Panc1 (cell line): ENCODE measurements around the gene CPAMD8. TPM values are rescaled to one million over a fixed set of nuclear protein-coding genes. Genes with fewer than 3 reads are reported as not detected.

Experiments
- ATAC-seq: fragments of 200-7000 bp; cut with Tn5 transposase; 2 replicates; pipeline ENCODE4 v1.9.1; 2020; ENCODE audit warnings: mild to moderate bottlenecking, moderate library complexity
- BruUV-seq: library from RNA; stranded (reverse); fragments of 400-500 nt; replicated peaks from 2 replicates; lab custom pipeline; 2021; lab: Mats Ljungman, UMichigan
- CTCF ChIA-PET: fragments of 300-600 bp; sonication (Branson Sonifier 250); formaldehyde crosslinking; loops from one replicate; lab custom pipeline; 2022; ENCODE audit warnings: antibody characterized with exemption; lab: Charles Lee
- POLR2A ChIA-PET: fragments of 300-600 bp; sonication (Branson Sonifier 250); formaldehyde crosslinking; loops from one replicate; lab custom pipeline; 2022; ENCODE audit warnings: antibody characterized with exemption; lab: Charles Lee
- DNase-seq: peaks from one replicate; pipeline ENCODE4 v3.0.0-alpha.2; 2010; ENCODE audit warnings: low read depth, low spot score
- H3K27ac ChIP-seq: 2 replicates; pipeline ENCODE4 v1.5.1; 2011; ENCODE audit warnings: mild to moderate bottlenecking, low read length, inconsistent platforms
- H3K27me3 ChIP-seq: fragments of 200-500 bp; sonication (Bioruptor generic); 2 replicates; pipeline ENCODE4 v1.6.0; 2014; ENCODE audit warnings: low read length, inconsistent platforms; ENCODE audit not compliant: control insufficient read depth, insufficient read depth
- H3K36me3 ChIP-seq: fragments of 200-500 bp; sonication (Bioruptor generic); 2 replicates; pipeline ENCODE4 v1.5.1; 2014; ENCODE audit warnings: inconsistent platforms, mild to moderate bottlenecking, low read length, moderate library complexity; ENCODE audit not compliant: control insufficient read depth, insufficient read depth
- H3K4me1 ChIP-seq: 2 replicates; pipeline ENCODE4 v1.5.1; 2011; ENCODE audit warnings: inconsistent platforms, mild to moderate bottlenecking, low read length, moderate library complexity; ENCODE audit not compliant: control insufficient read depth, insufficient read depth
- H3K4me3 ChIP-seq, 2 experiments: 2 replicates each; pipeline ENCODE4 v1.5.1; 2011 to 2012; ENCODE audit warnings: low read depth in 2 of 2, low read length in 2 of 2, mild to moderate bottlenecking in 2 of 2, inconsistent platforms in 1 of 2, moderate library complexity in 1 of 2
- H3K9me3 ChIP-seq: fragments of 200-500 bp; sonication (Bioruptor generic); 2 replicates; pipeline ENCODE4 v1.5.1; 2014; ENCODE audit warnings: low read depth, mild to moderate bottlenecking, inconsistent platforms, low read length, moderate library complexity; ENCODE audit not compliant: control insufficient read depth, insufficient read depth
- POLR2AphosphoS5 ChIP-seq: IDR thresholded peaks from 2 replicates; pipeline ENCODE4 v1.6.1; 2012; ENCODE audit warnings: mild to moderate bottlenecking, low read depth, low read length, moderate library complexity
- SIN3A ChIP-seq: IDR thresholded peaks from 2 replicates; pipeline ENCODE4 v1.6.1; 2012; ENCODE audit warnings: low read depth, mild to moderate bottlenecking, low read length, moderate library complexity, borderline replicate concordance; ENCODE audit not compliant: insufficient read depth
- TCF7L2 ChIP-seq: IDR thresholded peaks from 2 replicates; pipeline ENCODE4 v1.6.1; 2011; ENCODE audit warnings: mild to moderate bottlenecking, low read depth, low read length, inconsistent platforms
- in situ Hi-C: cut with HindIII; loops from 2 replicates; pipeline ENCODE4 v1.10.0; 2016; ENCODE audit warnings: low sequenced_read_pairs, low pct_unique_long_range_greater_than_20kb
- intact Hi-C: fragments of 100-400 bp; cut with micrococcal nuclease; formaldehyde crosslinking; loops from one replicate; pipeline ENCODE4 v1.10.0; 2022; ENCODE audit not compliant: unreplicated experiment
- total RNA-seq: library from RNA; stranded (reverse); gene quantifications from one replicate; pipeline ENCODE4 v1.2.1, GENCODE V29; 2021; ENCODE audit not compliant: unreplicated experiment
- TF ChIP-seq, protein P1 (sequence below): fragments of 450-650 bp; IDR thresholded peaks from 2 replicates; pipeline ENCODE4 v1.5.1; 2017; ENCODE audit warnings: mild to moderate bottlenecking
- TF ChIP-seq, protein P2 (sequence below), 2 experiments: IDR thresholded peaks; 2 replicates each; pipeline ENCODE4 v1.6.1; 2011 to 2012; ENCODE audit warnings: low read depth in 2 of 2, control low read depth in 1 of 2, low read length in 1 of 2, mild to moderate bottlenecking in 1 of 2, moderate library complexity in 1 of 2; ENCODE audit not compliant: insufficient read depth in 1 of 2

Gene CPAMD8
- total RNA-seq, 1 experiment from 2014 or later: 2.0 TPM

DNA sequence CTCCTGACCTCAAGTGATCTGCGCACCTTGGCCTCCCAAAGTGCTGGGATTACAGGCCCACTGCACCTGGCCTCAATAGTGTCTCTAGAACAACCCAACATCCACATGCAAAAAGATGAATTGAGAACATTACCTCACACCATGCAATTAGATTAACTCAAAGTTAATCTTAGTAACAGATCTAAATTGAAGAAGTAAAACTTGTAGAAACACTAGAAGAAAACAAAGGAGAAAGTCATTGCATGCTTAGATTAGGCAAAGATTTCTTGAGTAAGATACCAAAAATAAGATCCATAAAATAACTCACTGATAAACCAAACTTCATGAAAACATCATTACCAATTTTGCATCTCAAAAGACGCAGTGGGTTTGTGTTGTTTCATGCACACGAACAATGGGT, 2.8 kb downstream of the CPAMD8 start:
- CTCF ChIA-PET: no interaction called here
- Histone ChIP-seq H3K4me1 (no peaks in the 10 kb centered on the region), H3K27me3 (no peaks in the 10 kb centered on the region), H3K9me3 (no peaks in the 10 kb centered on the region), H3K27ac (no peak overlapping the region), H3K36me3 (no peaks in the 10 kb centered on the region), H3K4me3 (no peak overlapping the region)
- in situ Hi-C loops: no loop called here
- POLR2A ChIA-PET: no interaction called here
- ATAC-seq: no peak
- intact Hi-C loops: no loop called here
- BruUV-seq: no TSS peak
- no peak for DNase-seq
- TF ChIP-seq SIN3A: no peak
- no peak for TF ChIP-seq POLR2AphosphoS5
- TF ChIP-seq, protein P1, sequence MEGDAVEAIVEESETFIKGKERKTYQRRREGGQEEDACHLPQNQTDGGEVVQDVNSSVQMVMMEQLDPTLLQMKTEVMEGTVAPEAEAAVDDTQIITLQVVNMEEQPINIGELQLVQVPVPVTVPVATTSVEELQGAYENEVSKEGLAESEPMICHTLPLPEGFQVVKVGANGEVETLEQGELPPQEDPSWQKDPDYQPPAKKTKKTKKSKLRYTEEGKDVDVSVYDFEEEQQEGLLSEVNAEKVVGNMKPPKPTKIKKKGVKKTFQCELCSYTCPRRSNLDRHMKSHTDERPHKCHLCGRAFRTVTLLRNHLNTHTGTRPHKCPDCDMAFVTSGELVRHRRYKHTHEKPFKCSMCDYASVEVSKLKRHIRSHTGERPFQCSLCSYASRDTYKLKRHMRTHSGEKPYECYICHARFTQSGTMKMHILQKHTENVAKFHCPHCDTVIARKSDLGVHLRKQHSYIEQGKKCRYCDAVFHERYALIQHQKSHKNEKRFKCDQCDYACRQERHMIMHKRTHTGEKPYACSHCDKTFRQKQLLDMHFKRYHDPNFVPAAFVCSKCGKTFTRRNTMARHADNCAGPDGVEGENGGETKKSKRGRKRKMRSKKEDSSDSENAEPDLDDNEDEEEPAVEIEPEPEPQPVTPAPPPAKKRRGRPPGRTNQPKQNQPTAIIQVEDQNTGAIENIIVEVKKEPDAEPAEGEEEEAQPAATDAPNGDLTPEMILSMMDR: no peak
- TF ChIP-seq, protein P2, sequence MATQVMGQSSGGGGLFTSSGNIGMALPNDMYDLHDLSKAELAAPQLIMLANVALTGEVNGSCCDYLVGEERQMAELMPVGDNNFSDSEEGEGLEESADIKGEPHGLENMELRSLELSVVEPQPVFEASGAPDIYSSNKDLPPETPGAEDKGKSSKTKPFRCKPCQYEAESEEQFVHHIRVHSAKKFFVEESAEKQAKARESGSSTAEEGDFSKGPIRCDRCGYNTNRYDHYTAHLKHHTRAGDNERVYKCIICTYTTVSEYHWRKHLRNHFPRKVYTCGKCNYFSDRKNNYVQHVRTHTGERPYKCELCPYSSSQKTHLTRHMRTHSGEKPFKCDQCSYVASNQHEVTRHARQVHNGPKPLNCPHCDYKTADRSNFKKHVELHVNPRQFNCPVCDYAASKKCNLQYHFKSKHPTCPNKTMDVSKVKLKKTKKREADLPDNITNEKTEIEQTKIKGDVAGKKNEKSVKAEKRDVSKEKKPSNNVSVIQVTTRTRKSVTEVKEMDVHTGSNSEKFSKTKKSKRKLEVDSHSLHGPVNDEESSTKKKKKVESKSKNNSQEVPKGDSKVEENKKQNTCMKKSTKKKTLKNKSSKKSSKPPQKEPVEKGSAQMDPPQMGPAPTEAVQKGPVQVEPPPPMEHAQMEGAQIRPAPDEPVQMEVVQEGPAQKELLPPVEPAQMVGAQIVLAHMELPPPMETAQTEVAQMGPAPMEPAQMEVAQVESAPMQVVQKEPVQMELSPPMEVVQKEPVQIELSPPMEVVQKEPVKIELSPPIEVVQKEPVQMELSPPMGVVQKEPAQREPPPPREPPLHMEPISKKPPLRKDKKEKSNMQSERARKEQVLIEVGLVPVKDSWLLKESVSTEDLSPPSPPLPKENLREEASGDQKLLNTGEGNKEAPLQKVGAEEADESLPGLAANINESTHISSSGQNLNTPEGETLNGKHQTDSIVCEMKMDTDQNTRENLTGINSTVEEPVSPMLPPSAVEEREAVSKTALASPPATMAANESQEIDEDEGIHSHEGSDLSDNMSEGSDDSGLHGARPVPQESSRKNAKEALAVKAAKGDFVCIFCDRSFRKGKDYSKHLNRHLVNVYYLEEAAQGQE (IDR thresholded peaks at IDR 0.05; ENCODE audit: insufficient read depth in 1 of 2, low read depth in 2 of 2, low read length in 1 of 2): no peak
- no peak for TF ChIP-seq TCF7L2

DNA sequence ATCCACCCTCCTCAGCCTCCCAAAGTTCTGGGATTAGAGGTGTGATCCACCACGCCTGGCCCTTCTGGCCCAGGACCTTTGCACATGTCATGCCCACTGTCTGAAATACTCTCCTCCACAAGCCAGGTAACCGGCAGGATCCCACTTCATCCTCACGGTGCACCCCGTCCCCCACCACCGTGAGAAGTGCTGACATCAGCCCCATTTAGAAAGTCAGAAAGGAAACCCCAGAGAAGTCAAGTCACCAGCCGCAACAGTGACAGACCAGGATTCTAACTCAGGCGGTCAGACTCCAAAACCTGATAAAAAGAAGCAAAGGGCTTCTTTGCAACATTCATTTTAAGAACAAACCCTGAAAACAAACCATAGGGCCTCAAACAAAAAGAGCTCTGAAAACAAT, 3.9 kb downstream of the CPAMD8 start:
- Histone ChIP-seq H3K4me3 (no peak overlapping the region), H3K27me3 (no peaks in the 10 kb centered on the region), H3K9me3 (no peaks in the 10 kb centered on the region), H3K27ac (no peak overlapping the region), H3K4me1 (no peaks in the 10 kb centered on the region), H3K36me3 (no peaks in the 10 kb centered on the region)
- CTCF ChIA-PET: no interaction called here
- intact Hi-C loops (no loop called here), in situ Hi-C loops (no loop called here)
- ATAC-seq: no peak
- no TSS peak for BruUV-seq
- POLR2A ChIA-PET: no interaction called here
- DNase-seq: no peak
- TF ChIP-seq SIN3A (no peak), POLR2AphosphoS5 (no peak), TCF7L2 (no peak)
- TF ChIP-seq, protein P2 (IDR thresholded peaks at IDR 0.05; ENCODE audit: insufficient read depth in 1 of 2, low read depth in 2 of 2, low read length in 1 of 2): no peak
- TF ChIP-seq, protein P1: no peak
